ENCODE results near the gene SUMF2. TPM values are rescaled to one million over a fixed set of nuclear protein-coding genes. Genes with fewer than 3 reads are reported as not detected.
"Not testable (repeated sequence)": the region's sequence is repeated elsewhere in the genome, so short reads cannot be mapped to it uniquely, and the experiment has no call there.

SUMF2 gene
- total RNA-seq, 2 experiments from 2014 or later = 121 to 124 TPM

GRCh38 chr7:56066376-56066775 lies 2.3 kb downstream of the SUMF2 start:
- Mint-ChIP-seq H3K36me3 (ENCODE audit: low read depth) (peaks cover 45% of the 10 kb centered on the region), H3K4me1 (ENCODE audit: low read depth) (peaks cover 28% of the 10 kb centered on the region)
- ATAC-seq; H3K27me3 Mint-ChIP-seq (ENCODE audit: low read depth); H3K9me3 Mint-ChIP-seq (ENCODE audit: insufficient read depth); H3K4me3 Mint-ChIP-seq; H3K27ac Mint-ChIP-seq; DNase-seq: not testable (repeated sequence)
- CTCF ChIA-PET = interaction anchor here (2.6 kb wide), 1 partner anchor 15 kb away, joined by 9 read pairs; the partner anchor contains the start of genes CCT6A and PSPH
- POLR2A ChIA-PET = interaction anchor here (0.6 to 3.9 kb wide), 3 partner anchors 13 to 102 kb away, joined by 3 to 27 read pairs (median 13); partner anchors contain the start of genes CCT6A and PSPH

- ATAC-seq = peak; percentile 90
- peaks cover 40% of the 10 kb centered on the region for H3K36me3 Mint-ChIP-seq (ENCODE audit: low read depth)
- no peaks in the 10 kb centered on the region for H3K27me3 Mint-ChIP-seq (ENCODE audit: low read depth)
- no peaks in the 10 kb centered on the region for H3K9me3 Mint-ChIP-seq (ENCODE audit: insufficient read depth)
- POLR2A ChIA-PET = interaction anchor here (0.7 kb wide), 1 partner anchor 423 kb away, joined by 3 read pairs; no protein-coding TSS in a partner anchor
- DNase-seq = peak; percentile 70
- H3K27ac Mint-ChIP-seq = peak overlapping the region; percentile 50
- H3K4me3 Mint-ChIP-seq = no peak overlapping the region
- H3K4me1 Mint-ChIP-seq (ENCODE audit: low read depth) = peaks cover 5% of the 10 kb centered on the region
- CTCF ChIA-PET = interaction anchor here (0.6 to 3.2 kb wide), 19 partner anchors 10 to 433 kb away, joined by 3 to 26 read pairs (median 6); partner anchors contain the start of genes CCT6A, CHCHD2, PSPH and SUMF2
These were observed 10.3 kb downstream of the SUMF2 start for GRCh38 chr7:56074371-56074791.

DNA sequence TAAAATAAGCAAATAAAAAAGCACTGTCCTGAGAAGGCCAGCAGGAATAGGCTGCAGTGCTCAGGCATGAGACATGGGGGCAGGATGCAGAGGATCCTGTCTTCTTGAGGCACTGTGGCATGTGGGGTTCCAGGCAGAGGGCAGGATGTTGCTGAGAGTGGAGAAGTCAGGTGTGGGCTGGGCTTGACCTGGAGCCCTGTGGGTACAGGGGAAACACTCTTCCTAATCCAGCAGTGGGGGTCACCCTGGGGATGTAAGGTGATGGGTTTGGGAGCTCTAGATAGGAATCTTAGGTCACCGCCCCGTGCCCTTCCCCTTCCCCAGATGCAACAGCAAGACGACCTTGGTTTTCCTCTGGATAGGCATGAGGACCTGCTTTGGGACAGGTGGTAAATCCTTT lies 13.6 kb downstream of the SUMF2 start:
- no peaks in the 10 kb centered on the region for H3K9me3 Mint-ChIP-seq (ENCODE audit: insufficient read depth)
- H3K4me3 Mint-ChIP-seq = no peak overlapping the region
- H3K4me1 Mint-ChIP-seq (ENCODE audit: low read depth) = peaks cover 5% of the 10 kb centered on the region
- peaks cover 45% of the 10 kb centered on the region for H3K36me3 Mint-ChIP-seq (ENCODE audit: low read depth)
- H3K27me3 Mint-ChIP-seq (ENCODE audit: low read depth) = no peaks in the 10 kb centered on the region
- POLR2A ChIA-PET = interaction anchor here (0.6 to 1.2 kb wide), 2 partner anchors 13 to 171 kb away, joined by 4 to 5 read pairs; partner anchors contain the start of gene SUMF2
- CTCF ChIA-PET = no interaction called here
- DNase-seq (no peak), ATAC-seq (no peak)
- H3K27ac Mint-ChIP-seq = no peak overlapping the region

GRCh38 chr7:56078196-56078595 lies 14.1 kb downstream of the SUMF2 start:
- DNase-seq = no peak
- no peak for ATAC-seq
- H3K4me3 Mint-ChIP-seq = no peak overlapping the region
- no peaks in the 10 kb centered on the region for H3K9me3 Mint-ChIP-seq (ENCODE audit: insufficient read depth)
- H3K27ac Mint-ChIP-seq = no peak overlapping the region
- H3K4me1 Mint-ChIP-seq (ENCODE audit: low read depth) = peaks cover 5% of the 10 kb centered on the region
- ChIA-PET CTCF (no interaction called here), POLR2A (interaction anchor here (0.6 to 1.2 kb wide), 2 partner anchors 13 to 171 kb away, joined by 4 to 5 read pairs; partner anchors contain the start of gene SUMF2)
- H3K27me3 Mint-ChIP-seq (ENCODE audit: low read depth) = no peaks in the 10 kb centered on the region
- peaks cover 40% of the 10 kb centered on the region for H3K36me3 Mint-ChIP-seq (ENCODE audit: low read depth)

DNA sequence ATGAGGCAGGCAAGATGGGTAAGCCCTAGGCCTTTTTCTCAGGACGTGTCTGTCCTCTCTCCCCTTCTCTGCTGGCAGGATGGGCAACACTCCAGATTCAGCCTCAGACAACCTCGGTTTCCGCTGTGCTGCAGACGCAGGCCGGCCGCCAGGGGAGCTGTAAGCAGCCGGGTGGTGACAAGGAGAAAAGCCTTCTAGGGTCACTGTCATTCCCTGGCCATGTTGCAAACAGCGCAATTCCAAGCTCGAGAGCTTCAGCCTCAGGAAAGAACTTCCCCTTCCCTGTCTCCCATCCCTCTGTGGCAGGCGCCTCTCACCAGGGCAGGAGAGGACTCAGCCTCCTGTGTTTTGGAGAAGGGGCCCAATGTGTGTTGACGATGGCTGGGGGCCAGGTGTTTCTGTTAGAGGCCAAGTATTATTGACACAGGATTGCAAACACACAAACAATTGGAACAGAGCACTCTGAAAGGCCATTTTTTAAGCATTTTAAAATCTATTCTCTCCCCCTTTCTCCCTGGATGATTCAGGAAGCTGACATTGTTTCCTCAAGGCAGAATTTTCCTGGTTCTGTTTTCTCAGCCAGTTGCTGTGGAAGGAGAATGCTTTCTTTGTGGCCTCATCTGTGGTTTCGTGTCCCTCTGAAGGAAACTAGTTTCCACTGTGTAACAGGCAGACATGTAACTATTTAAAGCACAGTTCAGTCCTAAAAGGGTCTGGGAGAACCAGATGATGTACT lies 15.5 kb downstream of the SUMF2 start:
- DNase-seq (no peak), ATAC-seq (no peak)
- POLR2A ChIA-PET = no interaction called here
- H3K4me3 Mint-ChIP-seq = no peak overlapping the region
- peaks cover 35% of the 10 kb centered on the region for H3K36me3 Mint-ChIP-seq (ENCODE audit: low read depth)
- no peaks in the 10 kb centered on the region for H3K4me1 Mint-ChIP-seq (ENCODE audit: low read depth)
- CTCF ChIA-PET = interaction anchor here (1.2 to 1.4 kb wide), 2 partner anchors 14 to 29 kb away, joined by 3 read pairs; partner anchors contain the start of gene PSPH
- no peaks in the 10 kb centered on the region for H3K27me3 Mint-ChIP-seq (ENCODE audit: low read depth)
- H3K9me3 Mint-ChIP-seq (ENCODE audit: insufficient read depth) = no peaks in the 10 kb centered on the region
- H3K27ac Mint-ChIP-seq = no peak overlapping the region

GRCh38 chr7:56080726-56081435 lies 16.8 kb downstream of the SUMF2 start:
- DNase-seq = not testable (repeated sequence)
- H3K27ac Mint-ChIP-seq = peak overlapping the region; percentile 25

GRCh38 chr7:56081626-56082340 lies 17.7 kb downstream of the SUMF2 start:
- no peak for ATAC-seq
- Mint-ChIP-seq H3K4me1 (ENCODE audit: low read depth) (no peaks in the 10 kb centered on the region), H3K9me3 (ENCODE audit: insufficient read depth) (no peaks in the 10 kb centered on the region), H3K27me3 (ENCODE audit: low read depth) (no peaks in the 10 kb centered on the region), H3K4me3 (no peak overlapping the region), H3K27ac (no peak overlapping the region), H3K36me3 (ENCODE audit: low read depth) (peaks cover 26% of the 10 kb centered on the region)
- DNase-seq = no peak
- CTCF ChIA-PET = no interaction called here
- POLR2A ChIA-PET = no interaction called here

More at GRCh38 chr7:56080726-56081435, 16.8 kb downstream of the SUMF2 start:
- POLR2A ChIA-PET; H3K27me3 Mint-ChIP-seq (ENCODE audit: low read depth); CTCF ChIA-PET; H3K9me3 Mint-ChIP-seq (ENCODE audit: insufficient read depth); ATAC-seq; H3K4me3 Mint-ChIP-seq; H3K4me1 Mint-ChIP-seq (ENCODE audit: low read depth): not testable (repeated sequence)
- H3K36me3 Mint-ChIP-seq (ENCODE audit: low read depth) = peaks cover 32% of the 10 kb centered on the region

DNA sequence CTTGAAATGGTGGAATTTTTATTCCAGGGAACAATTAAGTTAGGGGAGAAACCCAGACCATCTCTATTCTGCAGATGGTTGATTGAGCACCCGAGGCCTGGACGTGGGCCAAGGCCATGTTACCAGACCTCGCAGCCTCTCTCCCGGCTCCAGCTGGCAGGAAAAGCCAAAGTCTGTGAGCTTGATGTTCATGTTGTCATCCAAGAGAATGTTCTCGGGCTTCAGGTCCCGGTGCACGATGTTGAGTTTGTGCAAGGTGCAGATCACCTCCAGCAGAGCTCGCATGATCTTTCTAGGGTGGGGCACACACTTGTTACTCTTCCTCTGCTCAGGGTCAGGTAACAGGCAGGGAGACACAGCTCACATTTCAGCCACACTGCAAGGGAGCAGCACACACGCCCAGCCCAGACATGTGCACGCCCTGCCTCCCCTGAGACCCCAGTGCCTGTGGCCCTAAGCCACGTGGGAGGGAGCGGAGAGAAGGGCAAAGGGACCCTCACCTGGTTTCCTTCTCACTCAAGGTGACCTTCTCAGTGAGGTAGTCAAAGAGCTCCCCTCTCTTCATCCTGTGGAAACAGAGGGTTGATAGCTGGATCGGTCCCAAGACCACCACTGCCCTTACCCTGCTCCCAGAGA lies 19.2 kb downstream of the SUMF2 start:
- peak; percentile 17 for ATAC-seq
- Mint-ChIP-seq H3K27ac (peak overlapping the region; percentile 36), H3K9me3 (ENCODE audit: insufficient read depth) (no peaks in the 10 kb centered on the region), H3K27me3 (ENCODE audit: low read depth) (no peaks in the 10 kb centered on the region), H3K4me1 (ENCODE audit: low read depth) (no peaks in the 10 kb centered on the region), H3K36me3 (ENCODE audit: low read depth) (peaks cover 26% of the 10 kb centered on the region), H3K4me3 (no peak overlapping the region)
- ChIA-PET CTCF (no interaction called here), POLR2A (no interaction called here)
- DNase-seq = no peak

DNA sequence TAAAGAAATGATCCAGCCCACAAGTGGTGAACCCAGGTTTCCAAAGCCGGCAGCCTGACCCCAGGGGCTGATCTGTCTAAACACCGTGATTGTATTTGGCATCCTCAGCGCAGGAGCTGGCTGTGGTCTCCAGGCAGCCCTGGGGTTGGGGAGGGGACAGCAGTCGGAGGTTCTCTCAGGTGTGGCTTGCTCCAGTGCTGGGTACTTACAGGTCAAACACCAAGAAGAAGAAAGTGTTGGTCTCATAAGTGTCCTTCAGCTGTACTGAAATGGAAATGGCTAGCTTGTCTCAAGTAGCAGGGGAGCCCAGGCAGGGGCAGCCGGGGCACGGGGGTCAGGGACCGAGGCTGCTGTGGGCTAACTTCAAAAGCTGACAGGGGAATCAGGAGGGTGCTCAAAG lies 22.7 kb downstream of the SUMF2 start:
- DNase-seq = no peak
- Mint-ChIP-seq H3K4me1 (ENCODE audit: low read depth) (no peaks in the 10 kb centered on the region), H3K9me3 (ENCODE audit: insufficient read depth) (no peaks in the 10 kb centered on the region), H3K27ac (no peak overlapping the region), H3K4me3 (no peak overlapping the region), H3K36me3 (ENCODE audit: low read depth) (peaks cover 10% of the 10 kb centered on the region), H3K27me3 (ENCODE audit: low read depth) (no peaks in the 10 kb centered on the region)
- no peak for ATAC-seq
- ChIA-PET POLR2A (no interaction called here), CTCF (interaction anchor here (1.1 kb wide), 1 partner anchor 12 kb away, joined by 3 read pairs; no protein-coding TSS in a partner anchor)

DNA sequence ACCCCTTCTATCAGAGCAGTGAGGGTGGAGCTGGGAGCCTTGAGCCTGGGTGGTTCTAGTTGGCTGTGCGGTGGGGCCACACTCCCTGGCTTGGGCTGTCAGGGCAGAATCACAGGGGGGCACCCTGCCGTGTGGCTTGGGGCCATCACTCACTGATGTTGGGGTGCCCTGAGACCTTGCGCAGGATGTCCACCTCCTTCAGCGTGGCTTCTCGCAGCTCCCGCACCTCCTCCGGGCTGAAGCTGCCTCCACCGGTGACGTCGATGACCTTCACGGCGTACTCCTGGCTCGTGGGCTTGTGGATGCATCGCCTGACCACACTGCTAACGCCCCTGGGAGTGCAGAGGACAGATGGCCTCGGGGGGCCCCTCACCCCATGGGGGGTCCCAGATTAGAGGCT lies 23.4 kb downstream of the SUMF2 start:
- H3K27me3 Mint-ChIP-seq (ENCODE audit: low read depth) = no peaks in the 10 kb centered on the region
- no peaks in the 10 kb centered on the region for H3K9me3 Mint-ChIP-seq (ENCODE audit: insufficient read depth)
- H3K27ac Mint-ChIP-seq = no peak overlapping the region
- peaks cover 6% of the 10 kb centered on the region for H3K36me3 Mint-ChIP-seq (ENCODE audit: low read depth)
- POLR2A ChIA-PET = no interaction called here
- CTCF ChIA-PET = interaction anchor here (1.1 to 2.3 kb wide), 2 partner anchors 12 to 13 kb away, joined by 3 to 6 read pairs; no protein-coding TSS in a partner anchor
- DNase-seq (no peak), ATAC-seq (no peak)
- H3K4me3 Mint-ChIP-seq = no peak overlapping the region
- no peaks in the 10 kb centered on the region for H3K4me1 Mint-ChIP-seq (ENCODE audit: low read depth)

- Mint-ChIP-seq H3K4me3 (no peak overlapping the region), H3K4me1 (ENCODE audit: low read depth) (peaks cover 3% of the 10 kb centered on the region), H3K36me3 (ENCODE audit: low read depth) (peaks cover 6% of the 10 kb centered on the region), H3K27me3 (ENCODE audit: low read depth) (no peaks in the 10 kb centered on the region), H3K27ac (no peak overlapping the region), H3K9me3 (ENCODE audit: insufficient read depth) (no peaks in the 10 kb centered on the region)
- no peak for DNase-seq
- ChIA-PET POLR2A (no interaction called here), CTCF (no interaction called here)
- ATAC-seq = no peak
These were observed 27.5 kb downstream of the SUMF2 start for GRCh38 chr7:56091591-56091990.
